Measurements from ENCODE around the gene PELI2.

PELI2 gene

GRCh38 chr14:56208520-56208919 lies 90.3 kb downstream of the PELI2 start:
- DNase-seq = no peak

GRCh38 chr14:56210571-56210970 lies 92.4 kb downstream of the PELI2 start:
- no peak for DNase-seq

GRCh38 chr14:56211084-56211483 lies 92.9 kb downstream of the PELI2 start:
- no peak for DNase-seq

GRCh38 chr14:56211844-56212243 lies 93.6 kb downstream of the PELI2 start:
- no peak for DNase-seq

- DNase-seq = no peak
These were observed 94.3 kb downstream of the PELI2 start for GRCh38 chr14:56212521-56212920.

GRCh38 chr14:56213306-56213705 lies 95.1 kb downstream of the PELI2 start:
- no peak for DNase-seq

- DNase-seq = no peak
These were observed 97.0 kb downstream of the PELI2 start for GRCh38 chr14:56215180-56215579.

GRCh38 chr14:56216626-56217379 lies 98.6 kb downstream of the PELI2 start:
- peak; percentile 47 to 79 for DNase-seq

GRCh38 chr14:56217380-56218045 lies 99.3 kb downstream of the PELI2 start:
- DNase-seq = peak; percentile 32 to 42

- DNase-seq = no peak
These were observed 101.6 kb downstream of the PELI2 start for GRCh38 chr14:56219666-56220413.

GRCh38 chr14:56221382-56222128 lies 103.3 kb downstream of the PELI2 start:
- no peak for DNase-seq

- peak in 1 of 2 experiments; percentile 24 for DNase-seq
These were observed 106.0 kb downstream of the PELI2 start for GRCh38 chr14:56224229-56224628.

- DNase-seq = peak; percentile 78 to 87
These were observed 106.8 kb downstream of the PELI2 start for GRCh38 chr14:56224691-56225681.

GRCh38 chr14:56235388-56235787 lies 117.2 kb downstream of the PELI2 start:
- no peak for DNase-seq

- DNase-seq = no peak
These were observed 119.2 kb downstream of the PELI2 start for GRCh38 chr14:56237398-56237797.

- DNase-seq = no peak
These were observed 123.2 kb downstream of the PELI2 start for GRCh38 chr14:56241461-56241860.

GRCh38 chr14:56243110-56243509 lies 124.9 kb downstream of the PELI2 start:
- no peak for DNase-seq

- no peak for DNase-seq
These were observed 126.1 kb downstream of the PELI2 start for GRCh38 chr14:56244138-56244789.

GRCh38 chr14:56247495-56248200 lies 129.4 kb downstream of the PELI2 start:
- DNase-seq = peak in 1 of 2 experiments; percentile 9

- no peak for DNase-seq
These were observed 130.2 kb downstream of the PELI2 start for GRCh38 chr14:56248442-56248841.
